ENCODE data around the gene NTSR1.

GRCh38 chr20:62723351-62723750, 14.7 kb downstream of the NTSR1 start:
- TF ChIP-seq CTCF (IDR thresholded peaks at IDR 0.05; ENCODE audit: insufficient read depth, low read length) (no peak), REST (IDR thresholded peaks at IDR 0.05; ENCODE audit: insufficient replicate concordance, low read depth) (no peak), SPI1 (IDR thresholded peaks at IDR 0.05; ENCODE audit: borderline replicate concordance, low read depth) (no peak), POLR2AphosphoS5 (IDR thresholded peaks at IDR 0.05; ENCODE audit: low read depth) (no peak)
